ENCODE results near the gene HUS1B. TPM values are rescaled to one million over a fixed set of nuclear protein-coding genes. Genes with fewer than 3 reads are reported as not detected.

Gene HUS1B
- total RNA-seq, 2 experiments from 2014 or later, result 0.40 to 1.0 TPM

- Mint-ChIP-seq H3K27ac (peak overlapping the region; percentile 27), H3K9me3 (no peaks in the 10 kb centered on the region), H3K36me3 (ENCODE audit: low read depth) (peaks cover 22% of the 10 kb centered on the region), H3K4me1 (ENCODE audit: low read depth) (peaks cover 16% of the 10 kb centered on the region), H3K27me3 (no peaks in the 10 kb centered on the region), H3K4me3 (no peak overlapping the region)
- no peak for DNase-seq
- ChIA-PET CTCF (no interaction called here), POLR2A (no interaction called here)
- no peak for ATAC-seq
- TF ChIP-seq, protein P1, sequence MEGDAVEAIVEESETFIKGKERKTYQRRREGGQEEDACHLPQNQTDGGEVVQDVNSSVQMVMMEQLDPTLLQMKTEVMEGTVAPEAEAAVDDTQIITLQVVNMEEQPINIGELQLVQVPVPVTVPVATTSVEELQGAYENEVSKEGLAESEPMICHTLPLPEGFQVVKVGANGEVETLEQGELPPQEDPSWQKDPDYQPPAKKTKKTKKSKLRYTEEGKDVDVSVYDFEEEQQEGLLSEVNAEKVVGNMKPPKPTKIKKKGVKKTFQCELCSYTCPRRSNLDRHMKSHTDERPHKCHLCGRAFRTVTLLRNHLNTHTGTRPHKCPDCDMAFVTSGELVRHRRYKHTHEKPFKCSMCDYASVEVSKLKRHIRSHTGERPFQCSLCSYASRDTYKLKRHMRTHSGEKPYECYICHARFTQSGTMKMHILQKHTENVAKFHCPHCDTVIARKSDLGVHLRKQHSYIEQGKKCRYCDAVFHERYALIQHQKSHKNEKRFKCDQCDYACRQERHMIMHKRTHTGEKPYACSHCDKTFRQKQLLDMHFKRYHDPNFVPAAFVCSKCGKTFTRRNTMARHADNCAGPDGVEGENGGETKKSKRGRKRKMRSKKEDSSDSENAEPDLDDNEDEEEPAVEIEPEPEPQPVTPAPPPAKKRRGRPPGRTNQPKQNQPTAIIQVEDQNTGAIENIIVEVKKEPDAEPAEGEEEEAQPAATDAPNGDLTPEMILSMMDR (IDR thresholded peaks at IDR 0.05), result no peak
- intact Hi-C loops (cut with micrococcal nuclease), result no loop called here
Observed at GRCh38 chr6:628766-629165, 28.1 kb downstream of the HUS1B start.

GRCh38 chr6:626236-626635 is 30.7 kb downstream of the HUS1B start:
- Mint-ChIP-seq H3K4me3 (no peak overlapping the region), H3K36me3 (ENCODE audit: low read depth) (peaks cover 12% of the 10 kb centered on the region), H3K9me3 (no peaks in the 10 kb centered on the region), H3K27ac (no peak overlapping the region), H3K27me3 (no peaks in the 10 kb centered on the region), H3K4me1 (ENCODE audit: low read depth) (peaks cover 16% of the 10 kb centered on the region)
- TF ChIP-seq, protein P1 (IDR thresholded peaks at IDR 0.05), result no peak
- CTCF ChIA-PET, result no interaction called here
- POLR2A ChIA-PET, result no interaction called here
- ATAC-seq, result no peak
- intact Hi-C loops (cut with micrococcal nuclease), result no loop called here
- no peak for DNase-seq

DNA sequence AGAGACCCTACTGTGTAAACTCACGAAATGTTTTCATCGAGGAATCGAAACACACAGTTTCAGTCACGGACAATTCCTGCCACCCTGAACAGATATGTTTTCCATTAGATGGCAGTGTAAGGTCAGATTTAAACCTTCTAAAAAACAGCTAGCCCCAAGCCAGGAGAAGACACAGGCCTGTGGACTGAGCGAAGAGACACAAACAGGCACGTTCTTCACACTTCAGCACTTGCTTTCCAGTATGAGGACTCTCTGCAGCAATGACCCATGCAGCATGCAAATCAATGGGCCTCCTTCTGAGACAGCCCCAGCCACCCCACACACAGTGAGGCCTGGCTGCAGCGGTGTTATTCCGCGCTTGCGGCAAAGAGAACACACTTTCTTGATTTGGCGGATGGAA is 31.9 kb downstream of the HUS1B start:
- no peak for DNase-seq
- ChIA-PET POLR2A (interaction anchor here (1.1 kb wide), 1 partner anchor 13 kb away, joined by 4 read pairs; no protein-coding TSS in a partner anchor), CTCF (interaction anchor here (1.3 kb wide), 1 partner anchor 95 kb away, joined by 4 read pairs; no protein-coding TSS in a partner anchor)
- no peaks in the 10 kb centered on the region for H3K9me3 Mint-ChIP-seq
- no peak overlapping the region for H3K27ac Mint-ChIP-seq
- no peak for ATAC-seq
- intact Hi-C loops (cut with micrococcal nuclease), result no loop called here
- no peaks in the 10 kb centered on the region for H3K27me3 Mint-ChIP-seq
- peaks cover 16% of the 10 kb centered on the region for H3K4me1 Mint-ChIP-seq (ENCODE audit: low read depth)
- TF ChIP-seq, protein P1 (IDR thresholded peaks at IDR 0.05), result no peak
- peaks cover 12% of the 10 kb centered on the region for H3K36me3 Mint-ChIP-seq (ENCODE audit: low read depth)
- H3K4me3 Mint-ChIP-seq, result no peak overlapping the region

DNA sequence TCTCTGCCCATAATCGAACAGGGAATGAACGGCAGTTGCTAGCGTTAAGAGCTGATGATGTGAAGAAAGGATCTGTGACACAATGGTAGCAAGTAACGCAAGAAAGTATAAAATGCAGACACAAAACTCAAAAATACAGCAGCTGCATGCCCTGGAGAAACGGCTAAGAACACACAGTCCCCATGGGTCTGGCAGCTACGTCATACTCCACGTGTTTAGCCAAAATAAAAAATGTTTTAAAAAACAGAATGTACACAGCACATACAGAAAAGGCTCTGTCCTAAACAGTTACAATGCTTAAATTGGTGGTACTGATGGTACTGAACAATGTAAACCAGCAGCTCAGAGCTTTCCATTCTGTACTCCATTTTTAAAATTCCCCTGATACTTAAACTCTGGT is 34.4 kb downstream of the HUS1B start:
- H3K4me3 Mint-ChIP-seq, result no peak overlapping the region
- TF ChIP-seq, protein P1 (IDR thresholded peaks at IDR 0.05), result no peak
- no peaks in the 10 kb centered on the region for H3K27me3 Mint-ChIP-seq
- ATAC-seq, result no peak
- CTCF ChIA-PET, result interaction anchor here (1.7 kb wide), 1 partner anchor 29 kb away, joined by 4 read pairs; no protein-coding TSS in a partner anchor
- H3K27ac Mint-ChIP-seq, result no peak overlapping the region
- intact Hi-C loops (cut with micrococcal nuclease), result no loop called here
- H3K9me3 Mint-ChIP-seq, result no peaks in the 10 kb centered on the region
- peaks cover 4% of the 10 kb centered on the region for H3K4me1 Mint-ChIP-seq (ENCODE audit: low read depth)
- no peak for DNase-seq
- peaks cover 7% of the 10 kb centered on the region for H3K36me3 Mint-ChIP-seq (ENCODE audit: low read depth)
- POLR2A ChIA-PET, result no interaction called here

DNA sequence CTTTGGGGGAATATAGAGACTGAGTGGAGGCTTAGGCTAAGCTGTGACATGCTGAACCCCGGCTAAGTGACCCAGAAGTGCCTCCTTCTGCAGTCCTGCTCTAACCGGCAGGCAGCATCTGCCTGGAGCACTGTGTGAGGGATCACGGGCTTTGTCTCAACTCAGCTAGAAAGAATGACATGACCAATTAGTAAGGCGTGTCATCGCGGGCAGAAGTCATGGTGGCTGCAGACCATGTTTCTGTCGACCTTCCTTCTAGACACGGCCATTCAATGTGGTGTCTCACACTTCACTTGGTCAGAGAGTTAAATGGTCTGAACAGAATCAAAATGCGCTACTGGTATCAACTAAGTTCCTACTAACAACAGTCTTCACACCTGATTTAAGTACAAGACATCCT is 35.0 kb downstream of the HUS1B start:
- DNase-seq, result no peak
- POLR2A ChIA-PET, result no interaction called here

More for the DNA sequence above, 35.0 kb downstream of the HUS1B start:
- Mint-ChIP-seq H3K36me3 (ENCODE audit: low read depth) (peaks cover 12% of the 10 kb centered on the region), H3K4me1 (ENCODE audit: low read depth) (peaks cover under 1% of the 10 kb centered on the region), H3K9me3 (no peaks in the 10 kb centered on the region), H3K27me3 (no peaks in the 10 kb centered on the region), H3K4me3 (no peak overlapping the region), H3K27ac (no peak overlapping the region)
- intact Hi-C loops (cut with micrococcal nuclease), result no loop called here
- TF ChIP-seq, protein P1 (IDR thresholded peaks at IDR 0.05), result no peak
- CTCF ChIA-PET, result interaction anchor here (1.7 kb wide), 1 partner anchor 29 kb away, joined by 4 read pairs; no protein-coding TSS in a partner anchor
- ATAC-seq, result no peak
